AG04450 (cell line): ENCODE measurements around the gene NFIL3. TPM values are rescaled to one million over a fixed set of nuclear protein-coding genes. Genes with fewer than 3 reads are reported as not detected.
"Not testable (repeated sequence)": the region's sequence is repeated elsewhere in the genome, so short reads cannot be mapped to it uniquely, and the experiment has no call there.

ENCODE experiments used
- CTCF ChIA-PET: fragments of 300-600, 350-600 bp; formaldehyde crosslinking; extraction: SDS; loops from one replicate; lab custom pipeline; 2022; ENCODE audit warnings: antibody characterized with exemption, inconsistent platforms; lab: Charles Lee
- POLR2A ChIA-PET: fragments of 350-600 bp; formaldehyde crosslinking; extraction: SDS; loops from one replicate; lab custom pipeline; 2021; ENCODE audit warnings: antibody characterized with exemption, inconsistent platforms; lab: Yijun Ruan, JAX
- DNase-seq: peaks from one replicate; pipeline ENCODE4 v3.0.0-alpha.2; 2011; ENCODE audit warnings: low read depth, low spot score
- H3K27ac ChIP-seq: one replicate; pipeline ENCODE4 v1.5.1; 2012; ENCODE audit warnings: low read depth, low read length, control low read depth
- H3K27me3 ChIP-seq: one replicate; pipeline ENCODE4 v1.6.0; 2012; ENCODE audit warnings: low read length; ENCODE audit not compliant: control insufficient read depth, insufficient read depth
- H3K4me3 ChIP-seq: 2 replicates; pipeline ENCODE4 v1.5.1; 2011; ENCODE audit warnings: mild to moderate bottlenecking, low read depth, low read length, control low read depth
- H3K9me3 ChIP-seq: 2 replicates; pipeline ENCODE4 v1.5.1; 2012; ENCODE audit warnings: low read length; ENCODE audit not compliant: control insufficient read depth, insufficient read depth
- polyA plus RNA-seq: library from polyadenylated mRNA; depleted of rRNA; stranded (reverse); fragments of >200 nt; gene quantifications from 2 replicates; pipeline ENCODE4 v1.2.3, GENCODE V29; 2011
- TF ChIP-seq, protein P1 (sequence below): IDR thresholded peaks from 2 replicates; pipeline ENCODE4 v1.5.1; 2011; ENCODE audit warnings: low read depth, low read length, control low read depth, inconsistent platforms

The NFIL3 gene
- polyA plus RNA-seq, 1 experiment = 30.3 TPM

DNA sequence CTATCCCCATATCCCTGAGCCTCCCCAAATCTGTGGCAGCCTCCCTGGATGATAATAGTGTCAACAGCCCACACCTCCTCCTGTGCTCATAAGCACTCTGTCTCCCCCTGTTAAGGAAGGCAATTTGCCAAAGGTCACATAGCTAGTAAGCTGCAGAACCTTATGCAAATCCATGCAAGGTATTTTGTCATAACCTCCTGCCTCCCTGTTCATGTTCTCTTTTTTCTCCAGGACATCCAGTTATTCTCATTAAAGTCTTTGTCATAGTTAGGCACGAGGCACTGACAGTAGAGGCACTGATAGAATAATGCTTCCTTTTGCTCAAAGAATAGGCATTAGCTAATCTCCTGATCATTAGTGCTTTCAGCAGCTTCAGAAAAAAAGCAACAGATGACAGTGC is 51.7 kb downstream of the NFIL3 start:
- Histone ChIP-seq H3K27ac (no peak overlapping the region), H3K27me3 (no peaks in the 10 kb centered on the region), H3K9me3 (no peaks in the 10 kb centered on the region), H3K4me3 (no peak overlapping the region)
- ChIA-PET POLR2A (no interaction called here), CTCF (interaction anchor here (0.6 to 0.8 kb wide), 2 partner anchors 456 to 457 kb away, joined by 4 to 7 read pairs; no protein-coding TSS in a partner anchor)
- TF ChIP-seq, protein P1, sequence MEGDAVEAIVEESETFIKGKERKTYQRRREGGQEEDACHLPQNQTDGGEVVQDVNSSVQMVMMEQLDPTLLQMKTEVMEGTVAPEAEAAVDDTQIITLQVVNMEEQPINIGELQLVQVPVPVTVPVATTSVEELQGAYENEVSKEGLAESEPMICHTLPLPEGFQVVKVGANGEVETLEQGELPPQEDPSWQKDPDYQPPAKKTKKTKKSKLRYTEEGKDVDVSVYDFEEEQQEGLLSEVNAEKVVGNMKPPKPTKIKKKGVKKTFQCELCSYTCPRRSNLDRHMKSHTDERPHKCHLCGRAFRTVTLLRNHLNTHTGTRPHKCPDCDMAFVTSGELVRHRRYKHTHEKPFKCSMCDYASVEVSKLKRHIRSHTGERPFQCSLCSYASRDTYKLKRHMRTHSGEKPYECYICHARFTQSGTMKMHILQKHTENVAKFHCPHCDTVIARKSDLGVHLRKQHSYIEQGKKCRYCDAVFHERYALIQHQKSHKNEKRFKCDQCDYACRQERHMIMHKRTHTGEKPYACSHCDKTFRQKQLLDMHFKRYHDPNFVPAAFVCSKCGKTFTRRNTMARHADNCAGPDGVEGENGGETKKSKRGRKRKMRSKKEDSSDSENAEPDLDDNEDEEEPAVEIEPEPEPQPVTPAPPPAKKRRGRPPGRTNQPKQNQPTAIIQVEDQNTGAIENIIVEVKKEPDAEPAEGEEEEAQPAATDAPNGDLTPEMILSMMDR = no peak
- DNase-seq = no peak

DNA sequence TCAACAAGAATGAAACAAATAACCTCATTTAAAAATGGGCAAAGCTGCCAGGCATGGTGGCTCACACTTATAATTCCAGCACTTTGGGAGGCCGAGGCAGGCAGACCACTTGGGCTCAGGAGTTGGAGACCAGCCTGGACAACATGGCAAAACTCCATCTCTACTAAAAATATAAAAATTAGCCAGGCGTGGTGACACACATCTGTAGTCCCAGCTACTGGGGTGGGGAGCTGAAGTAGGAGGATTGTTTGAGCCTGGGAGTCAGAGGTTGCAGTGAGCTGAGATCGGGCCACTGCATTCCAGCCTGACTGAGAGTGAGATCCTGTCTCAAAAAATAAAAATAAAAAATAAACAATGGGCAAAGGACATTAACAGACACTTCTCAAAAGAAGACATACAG is 53.6 kb downstream of the NFIL3 start:
- H3K4me3 ChIP-seq, POLR2A ChIA-PET, H3K27me3 ChIP-seq, DNase-seq, H3K27ac ChIP-seq, CTCF ChIA-PET, H3K9me3 ChIP-seq: not testable (repeated sequence)

DNA sequence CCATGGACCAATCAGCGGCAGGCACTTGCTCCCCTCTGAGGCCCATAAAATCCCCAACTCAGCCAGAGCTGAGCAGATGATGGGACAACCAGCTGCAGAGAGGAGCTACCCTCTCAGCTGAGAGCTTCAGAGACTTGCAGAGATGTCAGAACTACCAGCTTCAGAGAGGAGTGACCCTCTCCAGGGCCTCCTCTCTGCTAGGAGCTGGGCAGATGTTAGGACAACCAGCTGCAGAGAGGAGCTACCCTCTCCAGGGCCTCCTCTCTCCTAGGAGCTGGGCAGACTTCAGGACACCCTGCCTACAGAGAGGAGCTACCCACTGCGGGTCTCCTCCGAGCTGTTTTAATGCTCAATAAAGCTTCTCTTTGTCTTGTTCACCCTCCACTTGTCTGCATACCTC is 58.9 kb downstream of the NFIL3 start:
- no peak for DNase-seq
- Histone ChIP-seq H3K27me3 (no peaks in the 10 kb centered on the region), H3K27ac (no peak overlapping the region), H3K4me3 (no peak overlapping the region), H3K9me3 (peaks cover 11% of the 10 kb centered on the region)
- ChIA-PET CTCF (no interaction called here), POLR2A (no interaction called here)
- TF ChIP-seq, protein P1 = no peak

DNA sequence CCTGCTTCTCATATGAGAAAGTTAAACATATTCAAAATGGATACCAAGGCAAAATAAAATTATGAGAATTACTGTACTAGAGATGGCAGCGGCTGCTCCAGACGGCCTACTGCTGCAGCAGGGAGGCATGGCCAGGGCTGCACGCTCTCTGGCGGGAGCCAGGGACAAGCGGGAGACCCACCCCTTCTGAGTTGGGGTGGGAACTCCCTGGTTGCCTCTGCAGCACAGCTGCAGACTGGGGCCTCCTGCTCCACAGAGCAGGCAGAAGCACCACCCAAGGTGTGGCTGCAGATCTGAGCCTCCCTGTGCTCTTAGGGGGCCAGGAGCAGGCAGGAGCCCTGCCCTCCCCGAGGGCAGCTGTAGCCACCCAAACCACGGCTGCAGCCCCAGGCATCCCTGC is 59.6 kb downstream of the NFIL3 start:
- Histone ChIP-seq H3K9me3 (peaks cover 11% of the 10 kb centered on the region), H3K27ac (no peak overlapping the region), H3K27me3 (no peaks in the 10 kb centered on the region), H3K4me3 (no peak overlapping the region)
- ChIA-PET CTCF (no interaction called here), POLR2A (no interaction called here)
- TF ChIP-seq, protein P1 = no peak
- DNase-seq = no peak

DNA sequence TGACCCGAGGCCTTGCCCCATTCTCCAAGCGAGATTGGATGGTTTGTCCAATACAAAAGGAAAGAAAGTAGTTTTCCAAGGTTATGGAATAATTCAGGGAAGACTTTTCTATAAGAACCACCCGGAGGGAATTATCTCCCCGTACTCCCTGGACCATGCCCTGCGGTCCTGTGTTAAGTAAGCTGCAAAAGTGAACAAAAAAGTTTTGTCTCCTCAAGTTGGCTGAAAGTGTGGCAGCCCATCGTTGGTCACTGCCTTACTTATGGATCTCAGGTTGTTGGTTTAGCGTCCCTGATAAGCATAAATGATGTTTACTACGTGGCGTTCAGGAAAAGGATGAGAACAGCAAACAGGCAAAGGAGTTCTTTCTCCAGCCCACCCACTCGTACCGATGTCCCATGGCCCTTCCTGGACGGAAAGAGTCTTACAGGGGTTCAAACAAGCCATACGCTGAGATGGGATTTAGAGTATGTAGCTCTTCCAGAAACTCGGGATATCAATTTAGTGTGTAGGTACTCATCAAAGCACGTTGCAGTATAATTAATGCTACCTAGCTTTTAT is 61.5 kb downstream of the NFIL3 start:
- ChIA-PET CTCF (interaction anchor here (0.5 to 0.6 kb wide), 2 partner anchors 64 to 86 kb away, joined by 5 read pairs; no protein-coding TSS in a partner anchor), POLR2A (no interaction called here)
- Histone ChIP-seq H3K27ac (no peak overlapping the region), H3K4me3 (peak overlapping the region; percentile 82), H3K9me3 (peaks cover 11% of the 10 kb centered on the region), H3K27me3 (no peaks in the 10 kb centered on the region)
- TF ChIP-seq, protein P1 = no peak
- DNase-seq = no peak
